ENCODE results near the gene LSAMP.

DNA sequence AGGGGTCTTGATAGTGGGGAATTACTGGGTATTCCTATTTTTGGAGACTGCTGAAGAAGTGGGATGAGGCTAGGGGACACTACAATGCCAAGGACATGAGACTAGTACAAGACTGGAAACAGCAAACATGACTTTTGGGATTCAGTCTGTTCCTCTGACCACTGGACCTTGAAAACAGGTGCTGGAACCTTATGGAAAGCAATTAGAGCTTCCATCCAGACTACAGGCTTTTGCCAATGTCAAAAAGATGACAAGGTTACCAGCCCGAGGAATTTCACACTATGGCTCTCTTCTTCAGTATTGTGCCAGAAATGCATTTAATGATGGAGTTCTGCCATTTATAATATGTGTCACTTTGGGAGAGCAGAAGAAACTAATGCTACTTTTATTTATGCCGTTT, 539.4 kb downstream of the LSAMP start:
- TF ChIP-seq, protein P1, sequence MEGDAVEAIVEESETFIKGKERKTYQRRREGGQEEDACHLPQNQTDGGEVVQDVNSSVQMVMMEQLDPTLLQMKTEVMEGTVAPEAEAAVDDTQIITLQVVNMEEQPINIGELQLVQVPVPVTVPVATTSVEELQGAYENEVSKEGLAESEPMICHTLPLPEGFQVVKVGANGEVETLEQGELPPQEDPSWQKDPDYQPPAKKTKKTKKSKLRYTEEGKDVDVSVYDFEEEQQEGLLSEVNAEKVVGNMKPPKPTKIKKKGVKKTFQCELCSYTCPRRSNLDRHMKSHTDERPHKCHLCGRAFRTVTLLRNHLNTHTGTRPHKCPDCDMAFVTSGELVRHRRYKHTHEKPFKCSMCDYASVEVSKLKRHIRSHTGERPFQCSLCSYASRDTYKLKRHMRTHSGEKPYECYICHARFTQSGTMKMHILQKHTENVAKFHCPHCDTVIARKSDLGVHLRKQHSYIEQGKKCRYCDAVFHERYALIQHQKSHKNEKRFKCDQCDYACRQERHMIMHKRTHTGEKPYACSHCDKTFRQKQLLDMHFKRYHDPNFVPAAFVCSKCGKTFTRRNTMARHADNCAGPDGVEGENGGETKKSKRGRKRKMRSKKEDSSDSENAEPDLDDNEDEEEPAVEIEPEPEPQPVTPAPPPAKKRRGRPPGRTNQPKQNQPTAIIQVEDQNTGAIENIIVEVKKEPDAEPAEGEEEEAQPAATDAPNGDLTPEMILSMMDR (conservative IDR thresholded peaks at IDR 0.05), result no peak
- TF ChIP-seq EZH2 (IDR thresholded peaks at IDR 0.05; ENCODE audit: low read depth), result no peak

Measured in PC-9 (cell line).